Calu3 (cell line): Measurements from ENCODE around the gene NEDD4L. TPM values are rescaled to one million over a fixed set of nuclear protein-coding genes. Genes with fewer than 3 reads are reported as not detected.

ENCODE experiments used
- BruUV-seq: library from RNA; stranded (reverse); fragments of 400-500 nt; replicated peaks from 2 replicates; lab custom pipeline; 2021; lab: Mats Ljungman, UMichigan
- CTCF ChIA-PET: fragments of 300-600 bp; sonication (Branson Sonifier 250); formaldehyde crosslinking; loops from one replicate; lab custom pipeline; 2022; ENCODE audit warnings: antibody characterized with exemption; lab: Charles Lee
- DNase-seq: peaks from one replicate; pipeline ENCODE4 v3.0.0; 2022
- H3K27ac Mint-ChIP-seq: one replicate; pipeline ENCODE4 v1.8.0; 2022; ENCODE audit warnings: mixed read lengths; ENCODE audit not compliant: unreplicated experiment
- H3K27me3 Mint-ChIP-seq: one replicate; pipeline ENCODE4 v1.8.0; 2022; ENCODE audit warnings: mixed read lengths; ENCODE audit not compliant: unreplicated experiment
- H3K36me3 Mint-ChIP-seq: one replicate; pipeline ENCODE4 v1.8.0; 2022; ENCODE audit warnings: mild to moderate bottlenecking, moderate library complexity, mixed read lengths; ENCODE audit not compliant: insufficient read depth, unreplicated experiment
- H3K4me1 Mint-ChIP-seq: one replicate; pipeline ENCODE4 v1.8.0; 2022; ENCODE audit warnings: mild to moderate bottlenecking, low read depth, mixed read lengths; ENCODE audit not compliant: unreplicated experiment
- H3K4me3 Mint-ChIP-seq: one replicate; pipeline ENCODE4 v1.8.0; 2022; ENCODE audit warnings: mild to moderate bottlenecking, low read depth, moderate library complexity, mixed read lengths; ENCODE audit not compliant: unreplicated experiment
- H3K9me3 Mint-ChIP-seq: one replicate; pipeline ENCODE4 v1.8.0; 2022; ENCODE audit warnings: low read depth, mixed read lengths; ENCODE audit not compliant: unreplicated experiment
- CTCF ChIP-seq: fragments of 200-600 bp; IDR thresholded peaks from one replicate; pipeline ENCODE4 v1.8.0; 2022; ENCODE audit warnings: antibody characterized with exemption; ENCODE audit not compliant: unreplicated experiment
- intact Hi-C: fragments of 100-400 bp; cut with micrococcal nuclease; formaldehyde crosslinking; loops from one replicate; pipeline ENCODE4 v1.10.0; 2022; ENCODE audit not compliant: unreplicated experiment
- total RNA-seq: library from RNA; stranded (reverse); gene quantifications from 2 replicates; pipeline ENCODE4 v1.2.3, GENCODE V29; 2022

Gene NEDD4L
- total RNA-seq, 1 experiment from 2014 or later: 213 TPM

GRCh38 chr18:58370038-58370580, 326.1 kb downstream of the NEDD4L start:
- CTCF ChIA-PET: no interaction called here
- intact Hi-C loops: no loop called here

GRCh38 chr18:58370612-58371011, 326.6 kb downstream of the NEDD4L start:
- Mint-ChIP-seq H3K4me3 (no peak overlapping the region), H3K27ac (no peak overlapping the region), H3K27me3 (no peaks in the 10 kb centered on the region), H3K36me3 (peaks cover 93% of the 10 kb centered on the region), H3K4me1 (no peaks in the 10 kb centered on the region), H3K9me3 (no peaks in the 10 kb centered on the region)
- CTCF ChIA-PET: no interaction called here
- intact Hi-C loops: no loop called here
- TF ChIP-seq CTCF: no peak
- DNase-seq: no peak
- BruUV-seq: no TSS peak

More at GRCh38 chr18:58370038-58370580, 326.1 kb downstream of the NEDD4L start:
- no peak for TF ChIP-seq CTCF
- BruUV-seq: no TSS peak
- H3K4me1 Mint-ChIP-seq: no peaks in the 10 kb centered on the region
- no peak for DNase-seq
- peaks cover 91% of the 10 kb centered on the region for H3K36me3 Mint-ChIP-seq
- no peaks in the 10 kb centered on the region for H3K27me3 Mint-ChIP-seq
- H3K27ac Mint-ChIP-seq: no peak overlapping the region
- no peaks in the 10 kb centered on the region for H3K9me3 Mint-ChIP-seq
- no peak overlapping the region for H3K4me3 Mint-ChIP-seq

GRCh38 chr18:58373481-58373880, 329.5 kb downstream of the NEDD4L start:
- CTCF ChIA-PET: no interaction called here
- no peak for DNase-seq
- TSS peak; percentile 17 for BruUV-seq
- Mint-ChIP-seq H3K27ac (no peak overlapping the region), H3K27me3 (no peaks in the 10 kb centered on the region), H3K4me1 (no peaks in the 10 kb centered on the region), H3K9me3 (no peaks in the 10 kb centered on the region), H3K36me3 (peaks cover 79% of the 10 kb centered on the region), H3K4me3 (no peak overlapping the region)
- no peak for TF ChIP-seq CTCF
- intact Hi-C loops: no loop called here

GRCh38 chr18:58375051-58375450, 331.0 kb downstream of the NEDD4L start:
- Mint-ChIP-seq H3K27ac (peak overlapping the region; percentile 18), H3K36me3 (peaks cover 78% of the 10 kb centered on the region), H3K4me1 (no peaks in the 10 kb centered on the region), H3K27me3 (no peaks in the 10 kb centered on the region), H3K4me3 (no peak overlapping the region), H3K9me3 (no peaks in the 10 kb centered on the region)
- intact Hi-C loops: no loop called here
- no peak for TF ChIP-seq CTCF
- no TSS peak for BruUV-seq
- CTCF ChIA-PET: no interaction called here
- no peak for DNase-seq
